NCI-H748 (cell line): ENCODE data around the gene PROSER3.
"Not testable (repeated sequence)": the region's sequence is repeated elsewhere in the genome, so short reads cannot be mapped to it uniquely, and the experiment has no call there.

ENCODE experiments used
- DNase-seq: peaks from one replicate; lab custom pipeline; 2025; ENCODE audit not compliant: unreplicated experiment; lab: John Stamatoyannopoulos, UW

PROSER3 gene

GRCh38 chr19:35753634-35754369 is 4.2 kb upstream of the PROSER3 start:
- DNase-seq, result no peak

DNA sequence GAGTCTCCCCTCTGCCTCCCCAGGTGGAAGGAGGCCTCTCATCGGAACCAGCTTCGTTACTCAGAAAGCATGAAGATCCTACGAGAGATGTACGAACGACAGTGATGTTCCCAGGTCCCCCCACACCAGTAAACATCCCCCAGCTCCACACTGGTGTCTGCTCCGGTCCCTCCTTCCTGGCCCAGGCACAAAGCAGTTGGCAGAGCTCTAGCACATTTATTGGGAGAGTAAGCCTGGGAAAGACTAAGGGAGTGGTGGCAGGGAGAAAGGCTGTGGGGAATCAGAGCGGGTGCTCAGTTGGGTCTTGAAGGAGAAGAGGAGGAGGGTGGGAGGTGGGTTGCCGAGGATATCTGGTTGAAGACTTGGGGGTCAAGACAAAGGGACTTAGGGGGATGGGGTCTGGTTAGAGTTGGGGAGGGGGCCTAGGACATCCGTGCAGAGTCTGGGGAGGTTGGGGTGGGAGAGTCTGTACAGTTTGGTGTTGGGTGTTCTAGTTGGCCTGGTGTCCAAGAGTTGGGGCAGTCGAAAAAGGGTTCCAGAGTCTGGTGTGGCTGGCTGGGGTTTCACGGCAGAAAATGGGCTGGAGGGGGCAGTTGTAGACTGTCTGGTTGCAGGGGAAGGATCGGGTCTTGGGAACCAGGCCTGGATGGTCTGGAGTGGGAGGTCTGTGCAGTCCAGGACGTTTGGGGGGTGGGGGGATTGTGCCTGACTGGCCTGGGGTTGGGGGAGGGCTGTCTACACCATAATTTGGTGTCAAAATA is 3.4 kb upstream of the PROSER3 start:
- no peak for DNase-seq

DNA sequence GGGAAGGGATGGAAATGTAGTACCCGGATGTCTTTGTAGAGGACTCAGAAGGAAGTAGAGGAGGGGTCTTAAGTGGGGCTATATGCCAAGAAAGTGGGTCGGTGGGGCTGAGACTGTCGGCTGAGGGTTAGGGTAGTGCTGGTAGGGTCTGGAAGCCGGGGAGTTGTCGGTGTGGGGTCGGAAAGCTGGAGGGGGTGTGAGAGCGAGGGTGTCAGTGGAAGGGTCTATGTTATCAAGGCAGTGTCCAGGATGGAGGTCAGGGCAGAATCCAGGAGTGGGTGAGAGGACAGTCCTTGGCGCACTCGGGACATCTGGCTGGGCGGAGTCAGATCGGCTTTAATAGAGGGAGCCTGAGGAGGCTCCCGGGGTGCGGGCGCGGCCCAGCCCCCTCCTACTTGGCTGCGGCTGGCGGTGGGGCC is 2.8 kb upstream of the PROSER3 start:
- no peak for DNase-seq

- DNase-seq, result peak; percentile 58
These were observed 2.2 kb upstream of the PROSER3 start for GRCh38 chr19:35755550-35756376.

DNA sequence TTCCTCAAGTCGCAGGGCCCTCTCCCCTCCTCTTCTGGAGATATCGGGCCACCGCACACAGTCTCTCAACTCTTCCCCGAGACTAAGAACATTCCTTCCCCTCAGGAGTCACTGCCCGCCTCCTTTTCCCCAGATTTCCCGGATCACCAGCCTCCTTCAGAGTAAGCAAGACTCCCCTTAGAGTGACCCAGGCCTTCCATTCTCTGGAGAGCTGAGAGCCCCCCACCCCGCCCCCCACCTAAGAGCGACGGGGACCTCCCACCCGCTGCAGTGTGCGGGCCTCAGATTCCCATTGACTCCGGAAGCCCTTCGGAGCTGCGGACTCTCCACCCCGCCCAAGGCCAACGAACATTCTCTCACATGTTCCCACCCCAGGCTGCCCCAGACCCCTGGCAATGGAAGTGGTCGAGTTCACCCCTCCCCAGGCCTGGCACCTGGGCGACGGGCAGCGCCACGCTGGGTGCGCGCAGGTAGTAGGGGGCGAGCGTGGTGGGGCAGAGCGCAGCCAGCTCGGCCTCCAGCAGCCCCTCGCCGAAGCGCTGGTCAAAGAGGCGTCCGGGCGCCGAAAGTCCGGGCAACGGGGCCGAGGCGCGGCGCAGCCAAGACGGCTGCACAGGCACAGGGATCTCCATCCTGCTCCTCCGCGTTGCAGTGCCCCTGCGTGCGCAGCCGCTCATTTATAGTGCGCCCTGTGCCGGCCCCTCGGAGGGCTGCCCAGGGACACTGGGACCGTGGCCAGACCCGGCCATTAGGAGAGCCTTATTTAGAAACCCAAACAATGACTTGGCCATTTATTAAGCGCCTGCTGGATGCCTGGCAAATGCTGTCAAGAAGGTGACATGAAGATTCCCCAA is 1.4 kb upstream of the PROSER3 start, which contains the start of gene HSPB6:
Gene HSPB6, minus strand, starts transcription at position 653 of the 854 bp plus-strand sequence. Its CDS starts 21 bp downstream, at position 632.
- peak; percentile 50 for DNase-seq

DNA sequence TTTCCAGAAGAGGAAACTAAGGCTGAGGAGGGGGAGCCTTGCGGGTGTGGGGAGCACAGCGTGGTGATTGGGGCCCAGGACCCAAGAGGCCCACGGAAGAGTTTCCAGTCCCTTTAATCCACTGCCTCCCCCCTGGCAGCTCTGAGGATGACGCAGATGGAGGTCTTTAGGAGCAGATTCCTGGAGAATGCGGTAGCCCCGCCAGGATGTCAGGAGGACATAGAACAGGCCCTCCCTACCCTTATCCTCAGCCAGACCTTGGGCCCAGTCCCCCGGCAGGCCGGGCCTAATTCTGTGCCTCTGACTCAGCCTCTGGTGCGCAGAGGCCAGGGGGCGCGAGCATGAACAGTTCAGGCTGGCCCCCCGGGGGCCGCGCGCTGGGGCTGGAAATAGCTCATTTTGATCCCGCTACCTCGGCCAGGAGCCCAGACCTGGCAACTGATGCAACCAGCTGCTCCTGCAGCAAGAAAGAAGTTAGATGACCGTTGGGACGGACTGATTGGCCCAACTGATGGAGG is 686 bp upstream of the PROSER3 start:
- peak; percentile 87 for DNase-seq

DNA sequence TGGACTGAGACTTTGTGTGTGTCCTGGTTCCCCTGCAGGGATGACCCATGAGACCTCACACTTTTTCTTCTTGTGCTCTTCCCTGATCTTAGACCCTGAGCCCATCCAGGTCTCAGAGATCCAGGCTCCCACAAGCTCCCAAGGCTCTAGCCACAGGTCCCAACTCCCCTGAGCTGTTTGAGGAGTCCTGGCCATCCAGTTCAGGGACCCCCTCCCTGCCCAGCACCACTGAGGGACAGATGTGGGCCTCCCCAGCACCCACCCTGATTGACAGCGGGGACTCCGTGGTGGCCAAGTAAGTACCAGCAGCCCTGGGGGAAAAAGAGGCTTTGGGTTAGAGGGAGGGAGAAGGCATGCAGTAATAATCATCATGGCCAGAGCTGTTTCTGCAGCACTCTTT is 1.7 kb downstream of the PROSER3 start:
- DNase-seq, result no peak

GRCh38 chr19:35760711-35761349 is 2.9 kb downstream of the PROSER3 start:
- no peak for DNase-seq

GRCh38 chr19:35764432-35765315 is 6.7 kb downstream of the PROSER3 start:
- no peak for DNase-seq

DNA sequence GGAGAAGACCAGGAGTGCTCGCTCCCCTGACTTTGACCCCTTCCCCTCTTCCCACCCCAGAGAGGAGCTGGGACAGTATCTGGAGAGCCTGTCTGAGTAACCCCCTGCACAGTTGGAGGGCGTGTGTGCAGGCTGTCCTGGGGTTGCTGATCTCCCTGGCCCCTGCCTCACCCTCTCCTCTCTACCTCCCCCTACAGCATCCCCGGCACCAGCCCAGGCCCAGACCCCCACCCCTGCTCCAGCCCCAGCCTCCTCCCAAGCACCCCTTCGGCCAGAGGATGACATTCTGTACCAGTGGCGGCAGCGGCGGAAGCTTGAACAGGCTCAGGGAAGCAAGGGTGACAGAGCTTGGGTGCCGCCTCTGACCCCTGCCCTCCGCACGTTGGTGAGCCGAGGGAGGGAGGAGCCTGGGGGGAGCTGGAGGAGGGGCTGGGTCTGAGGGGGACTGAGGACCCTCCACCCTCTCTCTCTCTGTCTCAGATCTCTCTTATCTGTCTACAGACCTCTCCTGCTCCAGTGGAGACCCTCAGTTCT is 8.7 kb downstream of the PROSER3 start:
- no peak for DNase-seq

- no peak for DNase-seq
These were observed 9.5 kb downstream of the PROSER3 start for GRCh38 chr19:35767288-35768081.

- DNase-seq, result no peak
These were observed 10.1 kb downstream of the PROSER3 start for GRCh38 chr19:35768082-35768421.

DNA sequence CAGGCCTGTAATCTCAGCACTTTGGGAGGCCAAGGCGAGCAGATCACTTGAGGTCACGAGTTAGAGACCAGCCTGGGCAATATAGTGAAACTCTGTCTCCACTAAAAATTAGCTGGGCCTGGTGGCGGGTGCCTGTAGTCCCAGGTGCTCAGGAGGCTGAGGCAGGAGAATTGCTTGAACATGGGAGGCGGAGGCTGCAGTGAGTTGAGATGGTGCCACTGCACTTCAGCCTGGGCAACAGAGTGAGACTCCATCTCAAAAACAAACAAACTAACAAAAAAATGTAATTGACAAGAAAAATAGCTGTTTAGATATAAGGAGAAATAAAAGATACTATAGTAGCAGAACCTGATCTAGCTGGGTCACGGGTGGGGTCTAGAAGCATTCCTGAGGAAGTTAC is 14.4 kb downstream of the PROSER3 start:
- not testable (repeated sequence) for DNase-seq

- no peak for DNase-seq
These were observed 15.2 kb downstream of the PROSER3 start for GRCh38 chr19:35773020-35773806.

GRCh38 chr19:35774274-35775045 is 16.5 kb downstream of the PROSER3 start:
- peak; percentile 51 for DNase-seq

GRCh38 chr19:35775046-35775297 is 17.0 kb downstream of the PROSER3 start:
- no peak for DNase-seq
